Kidney (tissue), 14 donors: ENCODE data around the gene GNG7. TPM values are rescaled to one million over a fixed set of nuclear protein-coding genes. Genes with fewer than 3 reads are reported as not detected.
A peak's percentile ranks its signal among the peaks of the same experiment; 100 is the strongest.

Experiments used
- DNase-seq, 5 donors: peaks; one replicate each; pipeline ENCODE4 v3.0.0-alpha.2; 2013 to 2020
- FAIRE-seq: peaks from 2 replicates; lab custom pipeline; 2012; peaks lifted over from hg19 to GRCh38; lab: Jason Lieb, UNC
- H3K27ac ChIP-seq, 2 donors: one replicate each; pipeline ENCODE4 v1.7.0; 2013; ENCODE audit warnings: low read depth in 2 of 2, low read length in 2 of 2, inconsistent platforms in 1 of 2
- H3K27me3 ChIP-seq: one replicate; pipeline ENCODE4 v1.7.1; 2013; ENCODE audit warnings: low read length, inconsistent platforms; ENCODE audit not compliant: control insufficient read depth, insufficient read depth
- H3K36me3 ChIP-seq, 3 donors: one replicate each; pipeline versions ENCODE4 v1.7.0 to v1.7.1; 2013; ENCODE audit warnings: low read length in 3 of 3, control low read depth in 1 of 3, inconsistent platforms in 1 of 3; ENCODE audit not compliant: insufficient read depth in 3 of 3, control insufficient read depth in 2 of 3
- H3K4me1 ChIP-seq, 3 donors: one replicate each; pipeline versions ENCODE4 v1.7.0 to v1.7.1; 2013; ENCODE audit warnings: low read length in 3 of 3, inconsistent platforms in 1 of 3, low read depth in 1 of 3; ENCODE audit not compliant: control insufficient read depth in 2 of 3, insufficient read depth in 2 of 3
- H3K4me3 ChIP-seq, 3 donors: one replicate each; pipeline versions ENCODE4 v1.7.0 to v1.8.1; 2013; ENCODE audit warnings: low read length in 3 of 3, control low read depth in 1 of 3, inconsistent platforms in 1 of 3
- H3K9ac ChIP-seq, 3 donors: one replicate each; pipeline versions ENCODE4 v1.7.0 to v1.7.1; 2013; ENCODE audit warnings: low read length in 3 of 3, control low read depth in 1 of 3, inconsistent platforms in 1 of 3
- H3K9me3 ChIP-seq, 3 donors: one replicate each; pipeline versions ENCODE4 v1.7.0 to v1.7.1; 2013; ENCODE audit warnings: low read length in 3 of 3, control low read depth in 1 of 3, inconsistent platforms in 1 of 3; ENCODE audit not compliant: control insufficient read depth in 2 of 3, insufficient read depth in 1 of 3
- CTCF ChIP-seq: IDR thresholded peaks from 3 replicates; pipeline ENCODE4 v1.5.1; 2012; ENCODE audit warnings: mild to moderate bottlenecking, moderate library complexity, borderline replicate concordance; ENCODE audit not compliant: insufficient read depth; ENCODE audit errors: extremely low read depth
- intact Hi-C: fragments of 100-400 bp; cut with DNase I; formaldehyde crosslinking; loops from one replicate; pipeline ENCODE4 v1.11.1; 2022
- polyA plus RNA-seq: library from polyadenylated mRNA; stranded (reverse); fragments of 350-450 nt; fragmentation: Illumina TruSeq; extraction: RNeasy Lipid Tissue Mini Kit (QIAGEN cat#74804); gene quantifications from one replicate; pipeline ENCODE4 v1.2.3, GENCODE V29; 2014; ENCODE audit warnings: low read depth, low replicate concordance; ENCODE audit not compliant: insufficient read depth
- total RNA-seq: library from RNA; stranded (reverse); fragmentation: NEBNext Ultra II Directional; extraction: Animal tissue kit (Norgen Biotek cat#: 25700); gene quantifications from one replicate; pipeline ENCODE4 v1.2.1, GENCODE V29; 2021
- donor health status: control.
- donor health status: control.
- donor health status: control.
- donor health status: control.
- donor health status: control.
- donor health status: DM: yes; HTN: yes; CAD: no.
- donor health status: Normal renal cell carcinoma (clear cell type).

Gene GNG7
- total and polyA plus RNA-seq, 2 donors from 2014 or later = 9.9 to 13.4 TPM

- H3K9ac ChIP-seq = no peak overlapping the region
- DNase-seq (no peak), FAIRE-seq (no peak)
- intact Hi-C loops = no loop called here
- H3K36me3 ChIP-seq = no peaks in the 10 kb centered on the region
- no peak overlapping the region for H3K4me3 ChIP-seq
- H3K9me3 ChIP-seq = no peaks in the 10 kb centered on the region
- no peaks in the 10 kb centered on the region for H3K27me3 ChIP-seq
- TF ChIP-seq CTCF = no peak
- peaks cover 0 to 5% (median 0%) of the 10 kb centered on the region in 3 donors for H3K4me1 ChIP-seq
- no peak overlapping the region for H3K27ac ChIP-seq
Measured at GRCh38 chr19:2503521-2504109, 198.9 kb downstream of the GNG7 start.

- peaks cover 0 to 4% (median 4%) of the 10 kb centered on the region in 3 donors for H3K4me1 ChIP-seq
- H3K9me3 ChIP-seq = no peaks in the 10 kb centered on the region
- no peaks in the 10 kb centered on the region for H3K27me3 ChIP-seq
- intact Hi-C loops = no loop called here
- H3K27ac ChIP-seq = no peak overlapping the region
- TF ChIP-seq CTCF = no peak
- H3K9ac ChIP-seq = no peak overlapping the region
- FAIRE-seq (no peak), DNase-seq (peak in 1 of 5 donors; percentile 35)
- H3K36me3 ChIP-seq = no peaks in the 10 kb centered on the region
- no peak overlapping the region for H3K4me3 ChIP-seq
Measured at GRCh38 chr19:2500841-2501261, 201.6 kb downstream of the GNG7 start.

GRCh38 chr19:2500156-2500555 lies 202.3 kb downstream of the GNG7 start:
- Histone ChIP-seq H3K9me3 (no peaks in the 10 kb centered on the region), H3K27ac (no peak overlapping the region), H3K9ac (no peak overlapping the region), H3K4me1 (peaks cover 0 to 9% (median 5%) of the 10 kb centered on the region in 3 donors), H3K4me3 (no peak overlapping the region), H3K36me3 (no peaks in the 10 kb centered on the region), H3K27me3 (no peaks in the 10 kb centered on the region)
- no peak for FAIRE-seq
- intact Hi-C loops = no loop called here
- DNase-seq = no peak
- TF ChIP-seq CTCF = no peak

- peaks cover 0 to 17% (median 5%) of the 10 kb centered on the region in 3 donors for H3K4me1 ChIP-seq
- no peaks in the 10 kb centered on the region for H3K36me3 ChIP-seq
- intact Hi-C loops = no loop called here
- no peak for TF ChIP-seq CTCF
- no peaks in the 10 kb centered on the region for H3K9me3 ChIP-seq
- H3K27me3 ChIP-seq = no peaks in the 10 kb centered on the region
- no peak overlapping the region for H3K9ac ChIP-seq
- H3K27ac ChIP-seq = no peak overlapping the region
- FAIRE-seq = no peak
- no peak for DNase-seq
- no peak overlapping the region for H3K4me3 ChIP-seq
Measured at GRCh38 chr19:2497186-2497585, 205.3 kb downstream of the GNG7 start.
